IMR-90 (cell line): ENCODE measurements around the gene ATP10A. TPM values are rescaled to one million over a fixed set of nuclear protein-coding genes. Genes with fewer than 3 reads are reported as not detected.

Experiments used
- ATAC-seq: fragments of 200-7000 bp; cut with Tn5 transposase; 2 replicates; pipeline ENCODE4 v1.9.1; 2020; ENCODE audit warnings: low read depth, mild to moderate bottlenecking, moderate library complexity
- BruUV-seq: library from RNA; stranded (reverse); fragments of 400-500 nt; replicated peaks from 2 replicates; lab custom pipeline; 2021; lab: Mats Ljungman, UMichigan
- CTCF ChIA-PET: fragments of 300-600 bp; formaldehyde crosslinking; extraction: SDS; loops from one replicate; lab custom pipeline; 2021; ENCODE audit warnings: antibody characterized with exemption; lab: Yijun Ruan, JAX
- POLR2A ChIA-PET: fragments of 300-600 bp; sonication (Branson Sonifier 250); formaldehyde crosslinking; loops from one replicate; lab custom pipeline; 2022; ENCODE audit warnings: antibody characterized with exemption; ENCODE audit not compliant: unreplicated experiment; lab: Charles Lee
- DNase-seq: peaks from one replicate; pipeline ENCODE4 v3.0.0; 2013
- H2AFZ ChIP-seq: replicated peaks from 2 replicates; pipeline ENCODE3; 2013; ENCODE audit warnings: low read length, mild to moderate bottlenecking; ENCODE audit not compliant: poor library complexity
- H2AK5ac ChIP-seq: 2 replicates; pipeline ENCODE4 v1.6.1; 2013; ENCODE audit warnings: low read depth, low read length, inconsistent platforms
- H2AK9ac ChIP-seq: replicated peaks from 2 replicates; pipeline ENCODE3; 2013; ENCODE audit warnings: mild to moderate bottlenecking, low read depth, low read length, moderate library complexity; ENCODE audit not compliant: poor library complexity
- H2BK120ac ChIP-seq: 2 replicates; pipeline ENCODE4 v1.6.1; 2013; ENCODE audit warnings: low read depth, low read length, inconsistent platforms
- H2BK15ac ChIP-seq: 3 replicates; pipeline ENCODE4 v1.6.1; 2013; ENCODE audit warnings: low read depth, low read length, inconsistent platforms
- H2BK20ac ChIP-seq: 2 replicates; pipeline ENCODE4 v1.6.1; 2013; ENCODE audit warnings: low read depth, mild to moderate bottlenecking, inconsistent platforms, low read length, moderate library complexity
- H2BK5ac ChIP-seq: 2 replicates; pipeline ENCODE4 v1.6.1; 2013; ENCODE audit warnings: mild to moderate bottlenecking, low read depth, low read length, inconsistent platforms; ENCODE audit not compliant: poor library complexity, severe bottlenecking
- H3K14ac ChIP-seq: replicated peaks from 2 replicates; pipeline ENCODE4 v1.6.1; 2013; ENCODE audit warnings: low read depth, low read length, inconsistent platforms
- H3K18ac ChIP-seq: 2 replicates; pipeline ENCODE4 v1.6.1; 2013; ENCODE audit warnings: low read depth, low read length, control low read depth
- H3K23ac ChIP-seq: 2 replicates; pipeline ENCODE4 v1.6.1; 2013; ENCODE audit warnings: low read depth, low read length, inconsistent platforms
- H3K27ac ChIP-seq: 2 replicates; pipeline ENCODE4 v1.5.1; 2013; ENCODE audit warnings: mild to moderate bottlenecking, control low read depth, low read length; ENCODE audit not compliant: insufficient read depth
- H3K27me3 ChIP-seq: 2 replicates; pipeline ENCODE4 v1.6.1; 2013; ENCODE audit warnings: low read length; ENCODE audit not compliant: control insufficient read depth, insufficient read depth
- H3K36me3 ChIP-seq: 2 replicates; pipeline ENCODE4 v1.6.1; 2013; ENCODE audit warnings: low read length, mixed read lengths; ENCODE audit not compliant: control insufficient read depth, insufficient read depth
- H3K4ac ChIP-seq: 2 replicates; pipeline ENCODE4 v1.6.1; 2013; ENCODE audit warnings: low read depth, low read length, inconsistent platforms
- H3K4me1 ChIP-seq: 2 replicates; pipeline ENCODE4 v1.6.1; 2013; ENCODE audit warnings: low read length, mixed read lengths; ENCODE audit not compliant: control insufficient read depth, insufficient read depth
- H3K4me2 ChIP-seq: 2 replicates; pipeline ENCODE4 v1.6.1; 2013; ENCODE audit warnings: low read depth, mild to moderate bottlenecking, control low read depth, low read length, moderate library complexity
- H3K4me3 ChIP-seq: 2 replicates; pipeline ENCODE4 v1.5.1; 2013; ENCODE audit warnings: low read depth, mild to moderate bottlenecking, control low read depth, low read length, moderate library complexity; ENCODE audit not compliant: insufficient read depth
- H3K56ac ChIP-seq: 2 replicates; pipeline ENCODE4 v1.6.1; 2013; ENCODE audit warnings: low read length, inconsistent platforms; ENCODE audit not compliant: insufficient read depth; ENCODE audit errors: extremely low read depth
- H3K79me1 ChIP-seq, 2 experiments: 2 replicates each; pipeline ENCODE4 v1.6.1; 2013; ENCODE audit warnings: low read length in 2 of 2, inconsistent platforms in 1 of 2, low read depth in 1 of 2
- H3K9ac ChIP-seq: 2 replicates; pipeline ENCODE4 v1.6.1; 2013; ENCODE audit warnings: low read depth, low read length, control low read depth
- H3K9me1 ChIP-seq: 2 replicates; pipeline ENCODE4 v1.6.1; 2013; ENCODE audit warnings: low read length, inconsistent platforms; ENCODE audit not compliant: insufficient read depth
- H3K9me3 ChIP-seq: 2 replicates; pipeline ENCODE4 v1.6.1; 2013; ENCODE audit warnings: low read length; ENCODE audit not compliant: control insufficient read depth, insufficient read depth
- H4K20me1 ChIP-seq: 2 replicates; pipeline ENCODE4 v1.6.1; 2013; ENCODE audit warnings: low read length, inconsistent platforms; ENCODE audit not compliant: insufficient read depth
- H4K5ac ChIP-seq: 2 replicates; pipeline ENCODE4 v1.6.1; 2013; ENCODE audit warnings: mild to moderate bottlenecking, low read depth, low read length, control low read depth
- H4K8ac ChIP-seq, 2 experiments: 2 replicates each; pipeline ENCODE4 v1.6.1; 2013; ENCODE audit warnings: low read depth in 2 of 2, low read length in 2 of 2, control low read depth in 1 of 2, inconsistent platforms in 1 of 2
- H4K91ac ChIP-seq: 2 replicates; pipeline ENCODE4 v1.6.1; 2013; ENCODE audit warnings: low read depth, low read length, inconsistent platforms; ENCODE audit not compliant: insufficient read depth
- BHLHE40 ChIP-seq: fragments of 150-350 bp; IDR thresholded peaks from 2 replicates; pipeline ENCODE4 v1.6.1; 2016; ENCODE audit warnings: mild to moderate bottlenecking, low read depth, low read length
- CEBPB ChIP-seq: IDR thresholded peaks from 2 replicates; pipeline ENCODE4 v1.6.1; 2012; ENCODE audit warnings: low read depth, low read length, improper control_type of control experiment
- CHD1 ChIP-seq: IDR thresholded peaks from 2 replicates; pipeline ENCODE4 v1.6.1; 2012; ENCODE audit warnings: low read depth, low read length, improper control_type of control experiment
- FOS ChIP-seq: fragments of 150-350 bp; IDR thresholded peaks from 2 replicates; pipeline ENCODE4 v1.6.1; 2016; ENCODE audit warnings: low read depth, low read length
- MAZ ChIP-seq: IDR thresholded peaks from 2 replicates; pipeline ENCODE4 v1.6.1; 2012; ENCODE audit warnings: low read depth, mild to moderate bottlenecking, low read length, improper control_type of control experiment, moderate library complexity, borderline replicate concordance
- MXI1 ChIP-seq: IDR thresholded peaks from 2 replicates; pipeline ENCODE4 v1.6.1; 2012; ENCODE audit warnings: low read depth, mild to moderate bottlenecking, low read length, moderate library complexity, borderline replicate concordance
- NFE2L2 ChIP-seq: fragments of 150-350 bp; IDR thresholded peaks from 2 replicates; pipeline ENCODE4 v1.6.1; 2016; ENCODE audit warnings: low read depth, mild to moderate bottlenecking, low read length
- POLR2A ChIP-seq: IDR thresholded peaks from 2 replicates; pipeline ENCODE4 v1.6.1; 2012; ENCODE audit warnings: mild to moderate bottlenecking, low read depth, low read length
- RFX5 ChIP-seq: IDR thresholded peaks from 2 replicates; pipeline ENCODE4 v1.8.0; 2012; ENCODE audit warnings: low read depth, mild to moderate bottlenecking, low read length, moderate library complexity
- SMC3 ChIP-seq: fragments of 150-350 bp; IDR thresholded peaks from 2 replicates; pipeline ENCODE4 v1.6.1; 2016; ENCODE audit warnings: low read depth, mild to moderate bottlenecking, antibody characterized with exemption, low read length, moderate library complexity
- WGBS, 2 experiments: methylation state at CpG; one replicate each; pipeline versions ENCODE4 v1.1.5 to v1.1.7; 2013; ENCODE audit warnings: missing lambda C conversion rate in 2 of 2; ENCODE audit not compliant: insufficient read length in 1 of 2; ENCODE audit errors: extremely low coverage in 2 of 2; 5-methylcytosine and 5-hydroxymethylcytosine counted together
- dilution Hi-C: fragments of 300-500 bp; cut with HindIII; formaldehyde crosslinking; loops from one replicate; pipeline ENCODE4 v1.14.3; 2018; ENCODE audit warnings: low sequenced_read_pairs; ENCODE audit not compliant: unreplicated experiment
- in situ Hi-C: fragments of 300-500 bp; cut with MboI; formaldehyde crosslinking; loops from 3 replicates; pipeline ENCODE4 v1.14.3; 2019; ENCODE audit warnings: low sequenced_read_pairs, inconsistent platforms, mixed read lengths
- intact Hi-C: fragments of 100-400 bp; cut with micrococcal nuclease; formaldehyde crosslinking; loops from 2 replicates; pipeline ENCODE4 v1.10.0; 2022
- polyA plus RNA-seq, 3 experiments: library from polyadenylated mRNA; depleted of rRNA; stranded (reverse); fragments of >200 nt; gene quantifications; 2 replicates each; pipeline ENCODE4 v1.2.3, GENCODE V29; 2012; ENCODE audit warnings: low replicate concordance in 1 of 3
- total RNA-seq: library from RNA; depleted of rRNA; stranded (reverse); fragments of >200 nt; gene quantifications from 2 replicates; pipeline ENCODE4 v1.2.3, GENCODE V29; 2012

Gene ATP10A
- total and polyA plus RNA-seq, 2 of the 4 experiments (the other 2 are of a cell fraction) = 13.8 to 16.0 TPM

- H3K18ac ChIP-seq = no peak overlapping the region
- H3K27me3 ChIP-seq = peaks cover 2% of the 10 kb centered on the region; the same call in 1 of the 2 replicates
- H4K91ac ChIP-seq = no peak overlapping the region
- no peak overlapping the region for H2BK15ac ChIP-seq
- in situ Hi-C loops = no loop called here
- H2BK20ac ChIP-seq = no peak overlapping the region
- POLR2A ChIA-PET = no interaction called here
- no peaks in the 10 kb centered on the region for H3K79me1 ChIP-seq
- H3K4me3 ChIP-seq = no peak overlapping the region
- DNase-seq (no peak), ATAC-seq (no peak)
- no peak overlapping the region for H3K4me2 ChIP-seq
- H2BK5ac ChIP-seq = no peak overlapping the region
- CTCF ChIA-PET = interaction anchor here (0.8 kb wide), 1 partner anchor 11 kb away, joined by 3 read pairs; no protein-coding TSS in a partner anchor
- H3K4me1 ChIP-seq = no peaks in the 10 kb centered on the region
- H2AK5ac ChIP-seq = no peak overlapping the region
- H3K36me3 ChIP-seq = no peaks in the 10 kb centered on the region
- WGBS, 2 experiments = no CpG with 5 or more reads among the region's 3 CpGs
- H2BK120ac ChIP-seq = no peak overlapping the region
- no peak overlapping the region for H4K8ac ChIP-seq
- H3K9me3 ChIP-seq = 0 out of 2 replicates have a peak, but pooled peaks cover 2% of the 10 kb centered on the region
- H3K56ac ChIP-seq = no peak overlapping the region
- no peak overlapping the region for H4K5ac ChIP-seq
- intact Hi-C loops = no loop called here
- H3K9me1 ChIP-seq = no peaks in the 10 kb centered on the region
- no peak overlapping the region for H3K27ac ChIP-seq
- H4K20me1 ChIP-seq = no peaks in the 10 kb centered on the region
- dilution Hi-C loops = no loop called here
- BruUV-seq = no TSS peak
- no peak overlapping the region for H3K14ac ChIP-seq
- no peak overlapping the region for H3K4ac ChIP-seq
- TF ChIP-seq RFX5 = no peak
- no peak for TF ChIP-seq CEBPB
- no peak for TF ChIP-seq CHD1
- no peak for TF ChIP-seq MAZ
- TF ChIP-seq NFE2L2 = no peak
- TF ChIP-seq SMC3 = no peak
- TF ChIP-seq MXI1 = no peak
- no peak for TF ChIP-seq BHLHE40
- no peak for TF ChIP-seq POLR2A
- no peak for TF ChIP-seq FOS
- H3K9ac ChIP-seq = no peak overlapping the region
- no peak overlapping the region for H2AFZ ChIP-seq
- no peak overlapping the region for H2AK9ac ChIP-seq
- H3K23ac ChIP-seq = no peak overlapping the region
These were observed 48.9 kb upstream of the ATP10A start for GRCh38 chr15:25912035-25912434.
